CD4-positive, alpha-beta T cell (primary cell): Measurements from ENCODE around the gene METTL21C. TPM values are rescaled to one million over a fixed set of nuclear protein-coding genes. Genes with fewer than 3 reads are reported as not detected.

Experiments
- ATAC-seq: fragments of 200-7000 bp; cut with Tn5 transposase; one replicate; pipeline ENCODE4 v1.10.0; 2022; ENCODE audit warnings: mild to moderate bottlenecking; ENCODE audit not compliant: poor library complexity
- CTCF ChIA-PET: fragments of 350-600 bp; sonication (Branson Sonifier 250); formaldehyde crosslinking; loops from one replicate; lab custom pipeline; 2021; ENCODE audit warnings: antibody characterized with exemption, inconsistent platforms; lab: Charles Lee
- POLR2A ChIA-PET: fragments of 350-600 bp; sonication (Branson Sonifier 250); formaldehyde crosslinking; loops from one replicate; lab custom pipeline; 2021; ENCODE audit warnings: antibody characterized with exemption, inconsistent platforms; lab: Charles Lee
- DNase-seq, 14 experiments: peaks; one replicate each; pipeline ENCODE4 v3.0.0-alpha.2; 2013 to 2020; ENCODE audit warnings: mixed read lengths in 2 of 14
- H3K27ac ChIP-seq, 2 donors: one replicate each; pipeline versions ENCODE4 v1.5.1 to v1.7.0; 2013; ENCODE audit warnings: low read length in 2 of 2, low read depth in 1 of 2, mild to moderate bottlenecking in 1 of 2
- H3K27me3 ChIP-seq, 2 experiments: 1 replicate in 1 of 2; 2 replicates in 1 of 2; pipeline versions ENCODE4 v1.6.1 to v1.7.0; 2013; ENCODE audit warnings: low read length in 2 of 2, control low read depth in 1 of 2, mild to moderate bottlenecking in 1 of 2, moderate library complexity in 1 of 2; ENCODE audit not compliant: insufficient read depth in 2 of 2, control insufficient read depth in 1 of 2
- H3K36me3 ChIP-seq: one replicate; pipeline ENCODE4 v1.6.1; 2013; ENCODE audit warnings: low read length, control low read depth; ENCODE audit not compliant: insufficient read depth
- H3K4me1 ChIP-seq: one replicate; pipeline ENCODE4 v1.6.1; 2013; ENCODE audit warnings: low read length, control low read depth; ENCODE audit not compliant: insufficient read depth
- H3K4me3 ChIP-seq: one replicate; pipeline ENCODE4 v1.5.1; 2013; ENCODE audit warnings: mild to moderate bottlenecking, low read length, moderate library complexity
- H3K9me3 ChIP-seq, 2 experiments: 1 replicate in 1 of 2; 2 replicates in 1 of 2; pipeline versions ENCODE4 v1.6.1 to v1.7.0; 2013; ENCODE audit warnings: low read length in 2 of 2, mild to moderate bottlenecking in 2 of 2, control low read depth in 1 of 2, moderate library complexity in 1 of 2; ENCODE audit not compliant: control insufficient read depth in 1 of 2, insufficient read depth in 1 of 2
- H3K27ac Mint-ChIP-seq: one replicate; pipeline ENCODE4 v1.8.0; 2020; ENCODE audit warnings: mixed read lengths
- H3K27me3 Mint-ChIP-seq: one replicate; pipeline ENCODE4 v1.8.0; 2021; ENCODE audit warnings: mixed read lengths
- H3K36me3 Mint-ChIP-seq: one replicate; pipeline ENCODE4 v1.8.0; 2021; ENCODE audit warnings: low read depth, mixed read lengths
- H3K4me1 Mint-ChIP-seq: one replicate; pipeline ENCODE4 v1.8.0; 2021; ENCODE audit warnings: low read depth, mixed read lengths
- H3K4me3 Mint-ChIP-seq: one replicate; pipeline ENCODE4 v1.8.0; 2020; ENCODE audit warnings: mild to moderate bottlenecking, mixed read lengths
- H3K9me3 Mint-ChIP-seq: one replicate; pipeline ENCODE4 v1.8.0; 2020; ENCODE audit warnings: mixed read lengths
- intact Hi-C, 2 experiments: fragments of 100-400 bp; cut with DNase I in 1 of 2; cut with micrococcal nuclease in 1 of 2; formaldehyde crosslinking; loops; one replicate each; pipeline versions ENCODE4 v1.15.1 to v1.9.0; 2023 to 2025; cut with DNase I, micrococcal nuclease
- total RNA-seq, 174 experiments: library from RNA in 2 of 174; stranded (reverse) in 2 of 174; gene quantifications; one replicate each; pipeline ENCODE4 v1.2.3 and lab custom pipeline; 2021 to 2026
- TF ChIP-seq, protein P1 (sequence below): fragments of 200-600 bp; IDR thresholded peaks from one replicate; pipeline ENCODE4 v1.8.0; 2022; ENCODE audit warnings: antibody characterized with exemption, mild to moderate bottlenecking

METTL21C gene
- total RNA-seq, 2 experiments from 2014 or later: not detected

DNA sequence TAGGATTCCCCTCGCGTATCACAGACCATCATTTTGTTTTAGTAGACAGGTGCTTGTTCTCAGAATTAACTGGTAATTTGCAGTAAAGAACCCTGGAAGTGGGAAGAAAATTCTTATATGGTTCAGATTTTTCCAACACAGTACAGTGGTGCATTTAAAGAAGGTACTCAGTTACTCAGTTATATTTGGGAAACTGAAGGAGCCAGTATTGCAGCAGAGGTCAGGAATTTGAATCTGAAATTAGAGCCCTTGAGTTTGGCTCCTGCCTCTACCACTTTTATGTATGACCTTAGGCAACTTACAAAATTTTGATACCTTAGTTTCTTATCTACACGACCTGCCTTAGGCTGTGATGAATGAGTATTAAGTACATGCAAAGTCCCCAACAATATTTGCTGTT lies 19.7 kb downstream of the METTL21C start:
- TF ChIP-seq, protein P1, sequence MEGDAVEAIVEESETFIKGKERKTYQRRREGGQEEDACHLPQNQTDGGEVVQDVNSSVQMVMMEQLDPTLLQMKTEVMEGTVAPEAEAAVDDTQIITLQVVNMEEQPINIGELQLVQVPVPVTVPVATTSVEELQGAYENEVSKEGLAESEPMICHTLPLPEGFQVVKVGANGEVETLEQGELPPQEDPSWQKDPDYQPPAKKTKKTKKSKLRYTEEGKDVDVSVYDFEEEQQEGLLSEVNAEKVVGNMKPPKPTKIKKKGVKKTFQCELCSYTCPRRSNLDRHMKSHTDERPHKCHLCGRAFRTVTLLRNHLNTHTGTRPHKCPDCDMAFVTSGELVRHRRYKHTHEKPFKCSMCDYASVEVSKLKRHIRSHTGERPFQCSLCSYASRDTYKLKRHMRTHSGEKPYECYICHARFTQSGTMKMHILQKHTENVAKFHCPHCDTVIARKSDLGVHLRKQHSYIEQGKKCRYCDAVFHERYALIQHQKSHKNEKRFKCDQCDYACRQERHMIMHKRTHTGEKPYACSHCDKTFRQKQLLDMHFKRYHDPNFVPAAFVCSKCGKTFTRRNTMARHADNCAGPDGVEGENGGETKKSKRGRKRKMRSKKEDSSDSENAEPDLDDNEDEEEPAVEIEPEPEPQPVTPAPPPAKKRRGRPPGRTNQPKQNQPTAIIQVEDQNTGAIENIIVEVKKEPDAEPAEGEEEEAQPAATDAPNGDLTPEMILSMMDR: no peak
- peak overlapping the region; percentile 53 for H3K27ac Mint-ChIP-seq

DNA sequence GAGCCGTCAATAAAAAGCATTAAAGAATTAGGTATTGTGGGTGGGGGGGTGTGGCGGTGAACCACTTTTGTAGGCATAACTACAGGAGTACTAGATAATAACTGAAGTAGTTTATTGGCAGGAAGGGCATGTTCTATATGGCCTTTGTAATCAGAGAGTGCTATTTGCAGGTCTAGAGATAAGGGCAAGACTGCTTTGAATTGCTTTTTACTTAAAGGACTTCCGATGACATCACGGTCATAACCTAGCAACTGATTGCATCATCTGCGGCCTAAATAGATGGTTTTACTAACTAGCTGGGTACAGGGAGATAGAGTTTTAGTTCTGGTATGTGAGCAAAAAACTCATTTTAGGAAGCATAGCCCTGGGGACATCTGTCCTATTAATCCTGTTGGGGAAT lies 24.7 kb downstream of the METTL21C start:
- Mint-ChIP-seq H3K4me1 (no peaks in the 10 kb centered on the region), H3K27ac (no peak overlapping the region), H3K9me3 (peaks cover 10% of the 10 kb centered on the region), H3K27me3 (no peaks in the 10 kb centered on the region), H3K4me3 (no peak overlapping the region), H3K36me3 (peaks cover 99% of the 10 kb centered on the region)
- Histone ChIP-seq H3K4me1 (no peaks in the 10 kb centered on the region), H3K27ac (no peak overlapping the region), H3K4me3 (no peak overlapping the region), H3K36me3 (peaks cover 83% of the 10 kb centered on the region), H3K27me3 (no peaks in the 10 kb centered on the region), H3K9me3 (peaks cover 4 to 7% of the 10 kb centered on the region in 2 experiments)
- no peak for DNase-seq
- TF ChIP-seq, protein P1: no peak
- CTCF ChIA-PET: no interaction called here
- no peak for ATAC-seq
- intact Hi-C loops: loop anchor here in 1 of 2 experiments (5.0 kb wide), 1 partner anchor 53 kb away; no protein-coding TSS in a partner anchor
- POLR2A ChIA-PET: no interaction called here

More for the DNA sequence above, 19.7 kb downstream of the METTL21C start:
- ChIA-PET POLR2A (no interaction called here), CTCF (no interaction called here)
- Histone ChIP-seq H3K4me1 (no peaks in the 10 kb centered on the region), H3K27me3 (no peaks in the 10 kb centered on the region), H3K9me3 (peaks cover 0 to 5% of the 10 kb centered on the region in 2 experiments), H3K4me3 (no peak overlapping the region), H3K36me3 (peaks cover 85% of the 10 kb centered on the region), H3K27ac (no peak overlapping the region)
- ATAC-seq: no peak
- H3K27me3 Mint-ChIP-seq: no peaks in the 10 kb centered on the region
- peaks cover 6% of the 10 kb centered on the region for H3K9me3 Mint-ChIP-seq
- H3K4me1 Mint-ChIP-seq: peaks cover 4% of the 10 kb centered on the region
- peaks cover 98% of the 10 kb centered on the region for H3K36me3 Mint-ChIP-seq
- intact Hi-C loops: no loop called here
- H3K4me3 Mint-ChIP-seq: no peak overlapping the region
- no peak for DNase-seq

DNA sequence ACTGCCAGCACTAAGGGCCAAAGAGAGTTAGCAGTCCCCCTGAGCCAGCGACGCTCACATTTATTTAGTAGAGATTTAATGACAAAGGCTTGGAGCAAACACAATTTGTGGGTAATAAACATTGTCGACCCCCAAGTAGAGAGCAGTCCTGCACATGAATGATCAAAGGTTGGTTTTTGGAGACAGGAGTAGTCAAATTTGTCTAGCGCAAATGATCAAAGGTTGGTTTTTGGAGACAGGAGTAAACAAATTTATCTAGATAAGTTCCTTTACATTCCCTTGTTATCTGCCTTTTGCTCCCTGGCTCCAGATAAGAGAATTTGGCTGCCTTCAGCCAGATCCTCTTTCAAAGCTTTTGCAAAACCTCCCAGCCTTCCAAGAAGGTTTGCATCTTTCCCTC lies 26.9 kb downstream of the METTL21C start:
- no peak for DNase-seq
- H3K4me3 Mint-ChIP-seq: no peak overlapping the region
- H3K4me1 Mint-ChIP-seq: no peaks in the 10 kb centered on the region
- no peaks in the 10 kb centered on the region for H3K4me1 ChIP-seq
- no peaks in the 10 kb centered on the region for H3K27me3 ChIP-seq
- H3K27ac Mint-ChIP-seq: no peak overlapping the region
- H3K27ac ChIP-seq: no peak overlapping the region
- POLR2A ChIA-PET: no interaction called here
- H3K9me3 Mint-ChIP-seq: peaks cover 10% of the 10 kb centered on the region
- no peaks in the 10 kb centered on the region for H3K27me3 Mint-ChIP-seq
- peaks cover 81% of the 10 kb centered on the region for H3K36me3 ChIP-seq
- ATAC-seq: no peak
- TF ChIP-seq, protein P1: no peak
- intact Hi-C loops: no loop called here
- no peak overlapping the region for H3K4me3 ChIP-seq
- H3K9me3 ChIP-seq: peaks cover 4 to 7% of the 10 kb centered on the region in 2 experiments
- peaks cover 98% of the 10 kb centered on the region for H3K36me3 Mint-ChIP-seq
- CTCF ChIA-PET: no interaction called here
